Right cardiac atrium (tissue), 5 donors: ENCODE results near the gene KMT2D. TPM values are rescaled to one million over a fixed set of nuclear protein-coding genes. Genes with fewer than 3 reads are reported as not detected.

Source experiments
- ATAC-seq, 2 donors: fragments of 200-7000 bp; cut with Tn5 transposase; one replicate each; pipeline versions ENCODE4 v1.8.0 to v1.9.1; 2020; ENCODE audit warnings: moderate library complexity in 2 of 2, mild to moderate bottlenecking in 1 of 2
- DNase-seq, 3 donors: peaks; one replicate each; pipeline ENCODE4 v3.0.0-alpha.2; 2020
- H3K27ac ChIP-seq: one replicate; pipeline ENCODE4 v1.5.1; 2013; ENCODE audit warnings: mild to moderate bottlenecking, low read length, control low read depth, moderate library complexity
- H3K27me3 ChIP-seq: one replicate; pipeline ENCODE4 v1.6.1; 2013; ENCODE audit not compliant: control insufficient read depth, insufficient read depth
- H3K4me1 ChIP-seq: one replicate; pipeline ENCODE4 v1.6.1; 2013; ENCODE audit warnings: low read length; ENCODE audit not compliant: control insufficient read depth, insufficient read depth
- H3K4me3 ChIP-seq: one replicate; pipeline ENCODE4 v1.5.1; 2013; ENCODE audit warnings: low read length, control low read depth
- H3K9me3 ChIP-seq: one replicate; pipeline ENCODE4 v1.6.1; 2013; ENCODE audit warnings: low read length; ENCODE audit not compliant: control insufficient read depth
- WGBS: extraction: QIAGEN DNeasy Blood & Tissue Kit; methylation state at CpG from one replicate; pipeline ENCODE4 v1.1.7; 2013; 5-methylcytosine and 5-hydroxymethylcytosine counted together
- intact Hi-C, 4 donors: fragments of 100-400 bp; cut with DNase I; formaldehyde crosslinking; loops; one replicate each; pipeline versions ENCODE4 v1.11.0 to v1.14.0; 2022 to 2023
- polyA plus RNA-seq: library from polyadenylated mRNA; stranded (reverse); fragments of 200-250 nt; gene quantifications from one replicate; pipeline ENCODE4 v1.2.3, GENCODE V29; 2013
- total RNA-seq, 4 donors: library from RNA; stranded (reverse); fragmentation: NEBNext Ultra II Directional; extraction: Animal tissue kit (Norgen Biotek cat#: 25700); gene quantifications; one replicate each; pipeline ENCODE4 v1.2.1, GENCODE V29; 2021
- donor health status: healthy with polysubstance abuse.
- donor health status: DM: no; HTN: yes; CAD: no.
- donor health status: DM: no; HTN: no; CAD: no.
- donor health status: DM: no; HTN: yes; CAD: no; lungs with severe emphysema.
- donor health status: DM: yes; HTN: yes; CAD: no.

KMT2D gene
- total and polyA plus RNA-seq, 5 donors: 38.8 to 53.5 (median 43.1) TPM

- intact Hi-C loops: no loop called here
- peaks cover 2% of the 10 kb centered on the region for H3K4me1 ChIP-seq
- H3K27me3 ChIP-seq: no peaks in the 10 kb centered on the region
- WGBS: 92% methylated on average over 18 of the region's 18 CpGs
- H3K9me3 ChIP-seq: no peaks in the 10 kb centered on the region
- ATAC-seq: no peak
- H3K4me3 ChIP-seq: no peak overlapping the region
- no peak for DNase-seq
- no peak overlapping the region for H3K27ac ChIP-seq
Observed at GRCh38 chr12:49051373-49051764, 9.2 kb downstream of the KMT2D start.

GRCh38 chr12:49050507-49051372, 9.9 kb downstream of the KMT2D start:
- H3K27ac ChIP-seq: no peak overlapping the region
- intact Hi-C loops: no loop called here

GRCh38 chr12:49049566-49050224, 10.9 kb downstream of the KMT2D start:
- intact Hi-C loops: no loop called here
- 70% methylated on average over 20 of the region's 20 CpGs for WGBS
- no peaks in the 10 kb centered on the region for H3K4me1 ChIP-seq
- no peak for DNase-seq
- no peaks in the 10 kb centered on the region for H3K27me3 ChIP-seq
- no peak overlapping the region for H3K4me3 ChIP-seq
- ATAC-seq: peak; percentile 8 to 16
- no peaks in the 10 kb centered on the region for H3K9me3 ChIP-seq
- no peak overlapping the region for H3K27ac ChIP-seq

More at GRCh38 chr12:49050507-49051372, 9.9 kb downstream of the KMT2D start:
- WGBS: 85% methylated on average over 13 of the region's 13 CpGs
- Histone ChIP-seq H3K4me1 (peaks cover 2% of the 10 kb centered on the region), H3K9me3 (no peaks in the 10 kb centered on the region), H3K4me3 (no peak overlapping the region), H3K27me3 (no peaks in the 10 kb centered on the region)
- ATAC-seq: no peak
- DNase-seq: no peak

- intact Hi-C loops: no loop called here
- 91% methylated on average over 10 of the region's 10 CpGs for WGBS
- H3K4me3 ChIP-seq: no peak overlapping the region
- H3K4me1 ChIP-seq: no peaks in the 10 kb centered on the region
- H3K27ac ChIP-seq: no peak overlapping the region
- H3K27me3 ChIP-seq: no peaks in the 10 kb centered on the region
- no peak for ATAC-seq
- H3K9me3 ChIP-seq: no peaks in the 10 kb centered on the region
- peak in 1 of 3 donors; percentile 14 for DNase-seq
Observed at GRCh38 chr12:49048953-49049352, 11.6 kb downstream of the KMT2D start.

GRCh38 chr12:49046129-49046895, 14.3 kb downstream of the KMT2D start:
- ATAC-seq: no peak
- DNase-seq: peak in 2 of 3 donors; percentile 21 to 34
- H3K4me1 ChIP-seq: no peaks in the 10 kb centered on the region
- no peaks in the 10 kb centered on the region for H3K27me3 ChIP-seq
- 89% methylated on average over 12 of the region's 12 CpGs for WGBS
- H3K27ac ChIP-seq: no peak overlapping the region
- no peaks in the 10 kb centered on the region for H3K9me3 ChIP-seq
- H3K4me3 ChIP-seq: no peak overlapping the region
- intact Hi-C loops: no loop called here

- no peaks in the 10 kb centered on the region for H3K9me3 ChIP-seq
Observed at GRCh38 chr12:49044660-49045059, 15.9 kb downstream of the KMT2D start.

GRCh38 chr12:49043856-49044258, 16.7 kb downstream of the KMT2D start:
- ATAC-seq (peak; percentile 4 to 13), DNase-seq (peak; percentile 64 to 90 (median 79))
- no peaks in the 10 kb centered on the region for H3K4me1 ChIP-seq
- no peaks in the 10 kb centered on the region for H3K27me3 ChIP-seq
- no peak overlapping the region for H3K27ac ChIP-seq
- H3K9me3 ChIP-seq: no peaks in the 10 kb centered on the region
- whole genome bisulfite sequencing: 57% methylated on average over 11 of the region's 11 CpGs
- H3K4me3 ChIP-seq: no peak overlapping the region
- intact Hi-C loops: no loop called here

More at GRCh38 chr12:49044660-49045059, 15.9 kb downstream of the KMT2D start:
- H3K27ac ChIP-seq: no peak overlapping the region
- DNase-seq (peak in 2 of 3 donors; percentile 17 to 33), ATAC-seq (no peak)
- intact Hi-C loops: no loop called here
- H3K27me3 ChIP-seq: no peaks in the 10 kb centered on the region
- 96% methylated on average over 12 of the region's 12 CpGs for WGBS
- H3K4me1 ChIP-seq: no peaks in the 10 kb centered on the region
- H3K4me3 ChIP-seq: no peak overlapping the region

GRCh38 chr12:49043241-49043640, 17.4 kb downstream of the KMT2D start:
- Histone ChIP-seq H3K4me3 (no peak overlapping the region), H3K27ac (no peak overlapping the region), H3K27me3 (no peaks in the 10 kb centered on the region), H3K4me1 (no peaks in the 10 kb centered on the region), H3K9me3 (no peaks in the 10 kb centered on the region)
- ATAC-seq (no peak), DNase-seq (peak in 1 of 3 donors; percentile 16)
- WGBS: 93% methylated on average over 4 of the region's 4 CpGs
- intact Hi-C loops: no loop called here

GRCh38 chr12:49041881-49042484, 18.6 kb downstream of the KMT2D start:
- intact Hi-C loops: no loop called here
- no peak for ATAC-seq

GRCh38 chr12:49041036-49041880, 19.3 kb downstream of the KMT2D start:
- ATAC-seq (peak in 1 of 2 donors; percentile 4), DNase-seq (peak in 2 of 3 donors; percentile 12 to 67)
- no peaks in the 10 kb centered on the region for H3K9me3 ChIP-seq
- H3K4me3 ChIP-seq: no peak overlapping the region
- 93% methylated on average over 31 of the region's 31 CpGs for WGBS
- no peak overlapping the region for H3K27ac ChIP-seq
- intact Hi-C loops: no loop called here
- H3K27me3 ChIP-seq: no peaks in the 10 kb centered on the region
- H3K4me1 ChIP-seq: no peaks in the 10 kb centered on the region

More at GRCh38 chr12:49041881-49042484, 18.6 kb downstream of the KMT2D start:
- no peaks in the 10 kb centered on the region for H3K27me3 ChIP-seq
- H3K27ac ChIP-seq: no peak overlapping the region
- no peaks in the 10 kb centered on the region for H3K9me3 ChIP-seq
- no peak overlapping the region for H3K4me3 ChIP-seq
- H3K4me1 ChIP-seq: no peaks in the 10 kb centered on the region
- WGBS: 89% methylated on average over 18 of the region's 18 CpGs
- peak in 2 of 3 donors; percentile 43 to 53 for DNase-seq
